Measurements from ENCODE around the gene KIR3DL3. TPM values are rescaled to one million over a fixed set of nuclear protein-coding genes. Genes with fewer than 3 reads are reported as not detected.
A peak's percentile ranks its signal among the peaks of the same experiment; 100 is the strongest.
"Not testable (repeated sequence)": the region's sequence is repeated elsewhere in the genome, so short reads cannot be mapped to it uniquely, and the experiment has no call there.

The KIR3DL3 gene
- total and polyA plus RNA-seq, 9 of the 15 experiments (the other 6 are each of a cell fraction or from before 2014, with no cell fraction given): 0.11 TPM; not detected in 8

- intact Hi-C loops (cut with micrococcal nuclease); H2AFZ ChIP-seq (ENCODE audit: low read depth, low read length); in situ Hi-C loops (cut with MboI); H3K4me3 ChIP-seq; POLR2A ChIA-PET; FAIRE-seq; BruUV-seq (replicated peaks); H3K4me1 ChIP-seq (replicated peaks in 1 of 2; ENCODE audit: control insufficient read depth in 2 of 2, insufficient read depth in 2 of 2, low read length in 2 of 2); H3K27me3 ChIP-seq (ENCODE audit: control insufficient read depth in 2 of 2, insufficient read depth in 2 of 2, low read length in 2 of 2); ATAC-seq; H3K36me3 ChIP-seq (ENCODE audit: control insufficient read depth, insufficient read depth, low read length); H3K79me2 ChIP-seq (ENCODE audit: control insufficient read depth, insufficient read depth, low read length); H3K27ac ChIP-seq (ENCODE audit: extremely low read depth, low read depth, low read length); H3K4me2 ChIP-seq (ENCODE audit: insufficient read depth, low read length); DNase-seq (ENCODE audit: extremely low read depth in 1 of 4, low spot score in 3 of 4); H4K20me1 ChIP-seq (replicated peaks; ENCODE audit: control insufficient read depth, insufficient read depth, low read length); CTCF ChIA-PET (ENCODE audit: low intra/inter-chr PET ratio); H3K9ac ChIP-seq (ENCODE audit: insufficient read depth in 1 of 2, low read depth in 2 of 2, low read length in 2 of 2); H3K9me1 ChIP-seq (ENCODE audit: control insufficient read depth, insufficient read depth, low read length); H3K9me3 ChIP-seq (replicated peaks; ENCODE audit: control insufficient read depth, insufficient read depth, low read depth, low read length): not testable (repeated sequence)
- 0% methylated on average over 5 of the region's 5 CpGs for WGBS (ENCODE audit: insufficient coverage, low coverage, missing lambda C conversion rate)
Measured at GRCh38 chr19:54744080-54744479, 19.8 kb downstream of the KIR3DL3 start.

- intact Hi-C loops (cut with micrococcal nuclease); H3K27me3 ChIP-seq (ENCODE audit: control insufficient read depth in 2 of 2, insufficient read depth in 2 of 2, low read length in 2 of 2); in situ Hi-C loops (cut with MboI); CTCF ChIA-PET (ENCODE audit: low intra/inter-chr PET ratio); ATAC-seq; H3K4me1 ChIP-seq (replicated peaks in 1 of 2; ENCODE audit: control insufficient read depth in 2 of 2, insufficient read depth in 2 of 2, low read length in 2 of 2); FAIRE-seq; H3K79me2 ChIP-seq (ENCODE audit: control insufficient read depth, insufficient read depth, low read length); H3K4me2 ChIP-seq (ENCODE audit: insufficient read depth, low read length); H4K20me1 ChIP-seq (replicated peaks; ENCODE audit: control insufficient read depth, insufficient read depth, low read length); H3K9me1 ChIP-seq (ENCODE audit: control insufficient read depth, insufficient read depth, low read length); H3K9me3 ChIP-seq (replicated peaks; ENCODE audit: control insufficient read depth, insufficient read depth, low read depth, low read length); BruUV-seq (replicated peaks); DNase-seq (ENCODE audit: extremely low read depth in 1 of 4, low spot score in 3 of 4); H3K4me3 ChIP-seq; H2AFZ ChIP-seq (ENCODE audit: low read depth, low read length); H3K27ac ChIP-seq (ENCODE audit: extremely low read depth, low read depth, low read length); H3K36me3 ChIP-seq (ENCODE audit: control insufficient read depth, insufficient read depth, low read length); H3K9ac ChIP-seq (ENCODE audit: insufficient read depth in 1 of 2, low read depth in 2 of 2, low read length in 2 of 2); TF ChIP-seq PBX2 (CRISPR knock-in tag; IDR thresholded peaks at IDR 0.05; ENCODE audit: low read depth): not testable (repeated sequence)
- POLR2A ChIA-PET: interaction anchor here (0.7 kb wide), 1 partner anchor 260 kb away, joined by 3 read pairs; no protein-coding TSS in a partner anchor
- TF ChIP-seq C11orf30 (IDR thresholded peaks at IDR 0.05; ENCODE audit: low read depth): 0 out of 2 replicates have a peak, but pooled peaks have one; percentile 16
- 0 out of 2 replicates have a peak, but pooled peaks have one; percentile 22 for TF ChIP-seq FOSL1 (tag; conservative IDR thresholded peaks at IDR 0.05)
- TF ChIP-seq NFE2 (IDR thresholded peaks at IDR 0.05; ENCODE audit: low read depth): peak; percentile 18; the same call in 1 of the 2 replicates
- peak; percentile 23 for TF ChIP-seq MEIS2 (IDR thresholded peaks at IDR 0.05; ENCODE audit: partially characterized antibody)
- peak; percentile 80 for TF ChIP-seq CEBPB (tag; IDR thresholded peaks at IDR 0.05)
- 0 out of 2 replicates have a peak, but pooled peaks have one; percentile 25 for TF ChIP-seq MAFG (tag; conservative IDR thresholded peaks at IDR 0.05)
- peak; percentile 61; the same call in 1 of the 2 replicates for TF ChIP-seq PBX2 (tag; conservative IDR thresholded peaks at IDR 0.05; ENCODE audit: low read depth)
- 4% methylated on average over 8 of the region's 9 CpGs for WGBS (ENCODE audit: insufficient coverage, low coverage, missing lambda C conversion rate)
Measured at GRCh38 chr19:54747614-54748322, 23.5 kb downstream of the KIR3DL3 start.
